ENCODE measurements around the gene SNRNP70. TPM values are rescaled to one million over a fixed set of nuclear protein-coding genes. Genes with fewer than 3 reads are reported as not detected.

SNRNP70 gene
- total and polyA plus RNA-seq, 10 of the 15 experiments (the other 5 are each of a cell fraction or from before 2014, with no cell fraction given): 2.7 to 453 (median 159) TPM

- no peak; the same call in 2 of the 3 replicates for ATAC-seq
- in situ Hi-C loops (cut with MboI): no loop called here
- ChIA-PET POLR2A (no interaction called here), RAD21 (ENCODE audit: unreplicated experiment) (no interaction called here), SMC1A (ENCODE audit: uncharacterized antibody, unreplicated experiment) (no interaction called here), CTCF (interaction anchor here (1.0 kb wide), 1 partner anchor 66 kb away, joined by 3 read pairs; no protein-coding TSS in a partner anchor)
- no peaks in the 10 kb centered on the region for H3K36me3 ChIP-seq (ENCODE audit: control insufficient read depth in 2 of 2, insufficient read depth in 2 of 2, low read length in 1 of 2)
- WGBS (ENCODE audit: insufficient coverage, insufficient replicate concordance, low lambda C conversion rate, missing lambda C conversion rate): 30% methylated on average over 7 of the region's 10 CpGs
- no peak overlapping the region for H3K9ac ChIP-seq (ENCODE audit: control insufficient read depth, insufficient read depth, low read length)
- H3K27me3 ChIP-seq (replicated peaks in 1 of 2; ENCODE audit: control insufficient read depth in 2 of 2, insufficient read depth in 2 of 2, low read length in 1 of 2): peaks cover 2 to 3% of the 10 kb centered on the region in 2 experiments
- H3K9me3 ChIP-seq (replicated peaks; ENCODE audit: control insufficient read depth, insufficient read depth, low read length): no peaks in the 10 kb centered on the region
- no peaks in the 10 kb centered on the region for H3K79me2 ChIP-seq (ENCODE audit: control insufficient read depth, insufficient read depth, low read length)
- no peak overlapping the region for H2AFZ ChIP-seq (ENCODE audit: control insufficient read depth, low read depth, low read length)
- no peak for DNase-seq (ENCODE audit: low read depth, low spot score)
- no peak overlapping the region for H3K27ac ChIP-seq (ENCODE audit: control insufficient read depth, insufficient read depth)
- no peak overlapping the region for H3K4me3 ChIP-seq
- intact Hi-C loops (cut with micrococcal nuclease; ENCODE audit: unreplicated experiment): no loop called here
- H3K4me2 ChIP-seq (ENCODE audit: control insufficient read depth, insufficient read depth): no peak overlapping the region
- no peak for FAIRE-seq
- H4K20me1 ChIP-seq (ENCODE audit: control insufficient read depth, insufficient read depth): no peaks in the 10 kb centered on the region
- H3K4me1 ChIP-seq (ENCODE audit: control insufficient read depth, insufficient read depth, low read length): no peaks in the 10 kb centered on the region
- BruUV-seq (replicated peaks): no TSS peak
- TF ChIP-seq CEBPB (IDR thresholded peaks at IDR 0.05; ENCODE audit: borderline replicate concordance in 1 of 2, low read depth in 2 of 2, low read length in 2 of 2): no peak
- no peak for TF ChIP-seq SP1 (IDR thresholded peaks at IDR 0.05; ENCODE audit: low read depth, low read length)
- TF ChIP-seq ZBTB40 (IDR thresholded peaks at IDR 0.05; ENCODE audit: borderline replicate concordance): no peak
- no peak for TF ChIP-seq CUX1 (IDR thresholded peaks at IDR 0.05; ENCODE audit: insufficient replicate concordance, low read depth, low read length)
- TF ChIP-seq ATF7 (IDR thresholded peaks at IDR 0.05; ENCODE audit: low read depth): no peak
- TF ChIP-seq SUZ12 (IDR thresholded peaks at IDR 0.05; ENCODE audit: unreplicated experiment): no peak
- TF ChIP-seq CREB1 (IDR thresholded peaks at IDR 0.05; ENCODE audit: low read depth): no peak
- no peak for TF ChIP-seq TCF7 (IDR thresholded peaks at IDR 0.05; ENCODE audit: borderline replicate concordance)
- no peak for TF ChIP-seq CHD1 (IDR thresholded peaks at IDR 0.05; ENCODE audit: low read depth, low read length)
- no peak for TF ChIP-seq SMAD1 (IDR thresholded peaks at IDR 0.05; ENCODE audit: low read depth, partially characterized antibody)
- TF ChIP-seq JUND (IDR thresholded peaks at IDR 0.05; ENCODE audit: low read depth, low read length): no peak
- TF ChIP-seq JUNB (IDR thresholded peaks at IDR 0.05): no peak
- TF ChIP-seq NFYA (IDR thresholded peaks at IDR 0.05; ENCODE audit: borderline replicate concordance, low read depth, low read length): no peak
- TF ChIP-seq SRF (IDR thresholded peaks at IDR 0.05; ENCODE audit: low read depth in 2 of 2, low read length in 2 of 2): no peak
- no peak for TF ChIP-seq FOXK2 (IDR thresholded peaks at IDR 0.05)
- TF ChIP-seq POLR2AphosphoS5 (IDR thresholded peaks at IDR 0.05; ENCODE audit: low read length): no peak
- no peak for TF ChIP-seq POU2F2 (IDR thresholded peaks at IDR 0.05; ENCODE audit: borderline replicate concordance, low read depth, low read length)
These were observed 21.1 kb upstream of the SNRNP70 start for GRCh38 chr19:49064029-49064629.

Measured in GM12878 (cell line).